Measurements from ENCODE around the gene SNIP1. TPM values are rescaled to one million over a fixed set of nuclear protein-coding genes. Genes with fewer than 3 reads are reported as not detected.
"Not testable (repeated sequence)": the region's sequence is repeated elsewhere in the genome, so short reads cannot be mapped to it uniquely, and the experiment has no call there.

The SNIP1 gene
- total and polyA plus RNA-seq, 8 donors: 3.6 to 132 (median 16.0) TPM

DNA sequence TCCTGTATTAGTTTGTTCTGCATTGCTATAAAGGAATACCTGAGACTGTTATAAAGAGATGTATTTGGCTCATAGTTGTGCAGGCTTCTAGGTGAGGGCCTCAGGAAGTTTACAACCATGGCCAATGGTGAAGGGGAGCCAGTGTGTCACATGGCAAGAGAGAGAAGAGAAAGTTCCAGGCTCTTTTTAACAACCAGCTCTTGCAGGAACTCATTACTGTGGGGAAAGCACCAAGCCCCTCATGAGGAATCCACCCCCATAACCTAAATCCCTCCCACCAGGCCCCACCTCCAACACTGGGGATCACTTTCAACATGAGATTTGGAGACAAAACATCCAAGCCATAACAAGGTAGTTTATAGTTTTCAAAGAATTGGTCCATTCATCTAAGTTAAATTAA, 34.5 kb downstream of the SNIP1 start:
- H3K4me1 ChIP-seq: peaks cover 0 to 8% (median 6%) of the 10 kb centered on the region in 4 donors
- no peak for TF ChIP-seq POLR2AphosphoS5 (IDR thresholded peaks at IDR 0.05)
- TF ChIP-seq POLR2A (IDR thresholded peaks at IDR 0.05): no peak
- DNase-seq: no peak
- no peaks in the 10 kb centered on the region for H3K36me3 ChIP-seq
- no peaks in the 10 kb centered on the region for H3K9me3 ChIP-seq
- intact Hi-C loops (cut with DNase I; ENCODE audit: low total_unique reads): no loop called here
- H3K27ac ChIP-seq: no peak overlapping the region
- no peaks in the 10 kb centered on the region for H3K27me3 ChIP-seq
- peak overlapping the region in 1 of 4 donors; percentile 11 for H3K4me3 ChIP-seq

- H3K4me3 ChIP-seq: peak overlapping the region in 1 of 4 donors; percentile 11
- H3K27me3 ChIP-seq; H3K4me1 ChIP-seq; H3K27ac ChIP-seq; H3K9me3 ChIP-seq; H3K36me3 ChIP-seq; DNase-seq; intact Hi-C loops (cut with DNase I; ENCODE audit: low total_unique reads): not testable (repeated sequence)
- WGBS, 5 donors: 71 to 79% (median 75%) methylated on average over 15 of the region's 15 CpGs
- TF ChIP-seq POLR2AphosphoS5 (IDR thresholded peaks at IDR 0.05): peak in 1 of 3 donors; percentile 6
Measured at GRCh38 chr1:37518929-37519328, 35.2 kb downstream of the SNIP1 start.

- 86 to 96% (median 94%) methylated on average over 4 to 29 of the region's 31 CpGs; no CpG with 5 or more reads in 2 of the 5 donors for WGBS, 5 donors
- intact Hi-C loops (cut with DNase I; ENCODE audit: low total_unique reads); DNase-seq; H3K9me3 ChIP-seq; H3K36me3 ChIP-seq; H3K27me3 ChIP-seq; H3K27ac ChIP-seq; H3K4me3 ChIP-seq: not testable (repeated sequence)
- H3K4me1 ChIP-seq: peaks cover 7 to 16% (median 14%) of the 10 kb centered on the region in 4 donors
Measured at GRCh38 chr1:37518241-37518640, 35.9 kb downstream of the SNIP1 start.

- Histone ChIP-seq H3K27ac (no peak overlapping the region), H3K27me3 (no peaks in the 10 kb centered on the region), H3K4me1 (peaks cover 13 to 23% (median 19%) of the 10 kb centered on the region in 4 donors), H3K9me3 (no peaks in the 10 kb centered on the region), H3K36me3 (peaks cover 0 to 7% (median 2%) of the 10 kb centered on the region in 4 donors), H3K4me3 (no peak overlapping the region)
- no peak for DNase-seq
- intact Hi-C loops (cut with DNase I; ENCODE audit: low total_unique reads): no loop called here
- WGBS, 5 donors: 88 to 92% (median 90%) methylated on average over 1 of the region's 1 CpG
- TF ChIP-seq POLR2A (IDR thresholded peaks at IDR 0.05) (no peak), POLR2AphosphoS5 (IDR thresholded peaks at IDR 0.05) (no peak), EP300 (IDR thresholded peaks at IDR 0.05) (no peak)
- TF ChIP-seq, protein P1, sequence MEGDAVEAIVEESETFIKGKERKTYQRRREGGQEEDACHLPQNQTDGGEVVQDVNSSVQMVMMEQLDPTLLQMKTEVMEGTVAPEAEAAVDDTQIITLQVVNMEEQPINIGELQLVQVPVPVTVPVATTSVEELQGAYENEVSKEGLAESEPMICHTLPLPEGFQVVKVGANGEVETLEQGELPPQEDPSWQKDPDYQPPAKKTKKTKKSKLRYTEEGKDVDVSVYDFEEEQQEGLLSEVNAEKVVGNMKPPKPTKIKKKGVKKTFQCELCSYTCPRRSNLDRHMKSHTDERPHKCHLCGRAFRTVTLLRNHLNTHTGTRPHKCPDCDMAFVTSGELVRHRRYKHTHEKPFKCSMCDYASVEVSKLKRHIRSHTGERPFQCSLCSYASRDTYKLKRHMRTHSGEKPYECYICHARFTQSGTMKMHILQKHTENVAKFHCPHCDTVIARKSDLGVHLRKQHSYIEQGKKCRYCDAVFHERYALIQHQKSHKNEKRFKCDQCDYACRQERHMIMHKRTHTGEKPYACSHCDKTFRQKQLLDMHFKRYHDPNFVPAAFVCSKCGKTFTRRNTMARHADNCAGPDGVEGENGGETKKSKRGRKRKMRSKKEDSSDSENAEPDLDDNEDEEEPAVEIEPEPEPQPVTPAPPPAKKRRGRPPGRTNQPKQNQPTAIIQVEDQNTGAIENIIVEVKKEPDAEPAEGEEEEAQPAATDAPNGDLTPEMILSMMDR (IDR thresholded peaks at IDR 0.05): no peak
Measured at GRCh38 chr1:37517569-37517968, 36.5 kb downstream of the SNIP1 start.

- no peak for DNase-seq
- Histone ChIP-seq H3K4me1 (peaks cover 15 to 32% (median 24%) of the 10 kb centered on the region in 4 donors), H3K9me3 (no peaks in the 10 kb centered on the region), H3K27ac (peak overlapping the region; percentile 90 to 98 (median 97)), H3K27me3 (no peaks in the 10 kb centered on the region), H3K36me3 (peaks cover 0 to 26% (median 17%) of the 10 kb centered on the region in 4 donors), H3K4me3 (peak overlapping the region; percentile 86 to 100 (median 94))
- 71 to 75% (median 72%) methylated on average over 18 of the region's 18 CpGs for WGBS, 5 donors
- intact Hi-C loops (cut with DNase I; ENCODE audit: low total_unique reads): no loop called here
- TF ChIP-seq POLR2A (IDR thresholded peaks at IDR 0.05) (no peak), POLR2AphosphoS5 (IDR thresholded peaks at IDR 0.05) (no peak), EP300 (IDR thresholded peaks at IDR 0.05) (no peak)
- TF ChIP-seq, protein P1 (IDR thresholded peaks at IDR 0.05): no peak
Measured at GRCh38 chr1:37515185-37516034, 38.7 kb downstream of the SNIP1 start.
